ENCODE measurements around the gene SKI. TPM values are rescaled to one million over a fixed set of nuclear protein-coding genes. Genes with fewer than 3 reads are reported as not detected.
A peak's percentile ranks its signal among the peaks of the same experiment; 100 is the strongest.

SKI gene
- total and polyA plus RNA-seq, 2 of the 4 experiments (the other 2 are of a cell fraction) = 2.3 to 20.1 TPM

DNA sequence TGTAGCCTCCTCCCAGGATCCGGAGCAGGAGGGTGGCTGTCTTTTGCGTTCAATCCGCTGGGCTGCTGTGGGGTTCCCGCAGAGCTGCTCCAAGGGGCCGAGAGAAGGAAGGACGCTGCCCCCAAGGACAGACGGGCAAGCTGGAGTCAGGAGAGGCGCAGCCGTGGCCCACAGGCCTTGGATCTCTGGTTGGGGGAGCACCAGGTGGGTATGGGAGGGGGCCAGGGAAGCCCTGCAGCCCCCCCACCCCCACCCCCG is 15.9 kb upstream of the SKI start:
- no peaks in the 10 kb centered on the region for H3K27me3 ChIP-seq (ENCODE audit: control insufficient read depth, insufficient read depth, low read length)
- H3K9ac ChIP-seq (ENCODE audit: low read depth, low read length) = peak overlapping the region; percentile 71
- H3K27ac ChIP-seq (ENCODE audit: insufficient read depth, low read length) = peak overlapping the region; percentile 92
- no TSS peak for BruUV-seq (replicated peaks)
- peak overlapping the region; percentile 98 for H4K91ac ChIP-seq (ENCODE audit: insufficient read depth, low read depth, low read length)
- H2AK5ac ChIP-seq (ENCODE audit: low read depth, low read length) = peak overlapping the region; percentile 93
- peak overlapping the region; percentile 68; the same call in 1 of the 2 replicates for H3K14ac ChIP-seq (replicated peaks; ENCODE audit: low read depth, low read length)
- peaks cover 12% of the 10 kb centered on the region for H3K9me1 ChIP-seq (ENCODE audit: insufficient read depth, low read length)
- dilution Hi-C loops (cut with HindIII; ENCODE audit: low sequenced_read_pairs, unreplicated experiment) = no loop called here
- H2AFZ ChIP-seq (replicated peaks; ENCODE audit: low read length, poor library complexity) = peak overlapping the region; percentile 85
- no peak overlapping the region for H3K56ac ChIP-seq (ENCODE audit: extremely low read depth, insufficient read depth, low read length)
- TF ChIP-seq RCOR1 (IDR thresholded peaks at IDR 0.05; ENCODE audit: insufficient replicate concordance, low read length) (no peak), BHLHE40 (IDR thresholded peaks at IDR 0.05; ENCODE audit: low read depth, low read length) (no peak), POLR2A (IDR thresholded peaks at IDR 0.05; ENCODE audit: low read depth, low read length) (no peak), ELK1 (IDR thresholded peaks at IDR 0.05; ENCODE audit: borderline replicate concordance, low read depth, low read length) (no peak), NFE2L2 (IDR thresholded peaks at IDR 0.05; ENCODE audit: low read depth, low read length) (no peak), MXI1 (IDR thresholded peaks at IDR 0.05; ENCODE audit: borderline replicate concordance, low read depth, low read length) (no peak), MAZ (IDR thresholded peaks at IDR 0.05; ENCODE audit: borderline replicate concordance, low read depth, low read length) (no peak), CEBPB (IDR thresholded peaks at IDR 0.05; ENCODE audit: low read depth, low read length) (no peak), MAFK (IDR thresholded peaks at IDR 0.05; ENCODE audit: low read depth, low read length) (no peak), FOS (IDR thresholded peaks at IDR 0.05; ENCODE audit: low read depth, low read length) (no peak), RAD21 (IDR thresholded peaks at IDR 0.05; ENCODE audit: low read length) (no peak), USF2 (IDR thresholded peaks at IDR 0.05; ENCODE audit: low read depth, low read length) (no peak), CTCF (conservative IDR thresholded peaks at IDR 0.05; ENCODE audit: low read depth, low read length) (no peak), SMC3 (IDR thresholded peaks at IDR 0.05; ENCODE audit: low read depth, low read length) (no peak), CHD1 (IDR thresholded peaks at IDR 0.05; ENCODE audit: low read depth, low read length) (no peak), RFX5 (IDR thresholded peaks at IDR 0.05; ENCODE audit: low read depth, low read length) (no peak)
- ChIA-PET CTCF (no interaction called here), POLR2A (ENCODE audit: unreplicated experiment) (no interaction called here)
- no peaks in the 10 kb centered on the region for H3K36me3 ChIP-seq (ENCODE audit: control insufficient read depth, insufficient read depth, low read length)
- H3K9me3 ChIP-seq (ENCODE audit: control insufficient read depth, insufficient read depth, low read length) = no peaks in the 10 kb centered on the region
- peaks cover 49% of the 10 kb centered on the region for H3K4me1 ChIP-seq (ENCODE audit: control insufficient read depth, insufficient read depth, low read length)
- intact Hi-C loops (cut with micrococcal nuclease) = no loop called here
- H4K20me1 ChIP-seq (ENCODE audit: insufficient read depth, low read length) = no peaks in the 10 kb centered on the region; the same call in 1 of the 2 replicates
- H2AK9ac ChIP-seq (replicated peaks; ENCODE audit: low read depth, low read length, poor library complexity) = peak overlapping the region; percentile 94
- peak overlapping the region; percentile 87 for H2BK5ac ChIP-seq (ENCODE audit: low read depth, low read length, poor library complexity, severe bottlenecking)
- H2BK20ac ChIP-seq (ENCODE audit: low read depth, low read length) = peak overlapping the region; percentile 77
- H2BK15ac ChIP-seq (ENCODE audit: low read depth, low read length) = peak overlapping the region; percentile 91; the same call in 1 of the 3 replicates
- in situ Hi-C loops (cut with MboI; ENCODE audit: low sequenced_read_pairs) = no loop called here
- H3K4ac ChIP-seq (ENCODE audit: low read depth, low read length) = peak overlapping the region; percentile 100
- no peak overlapping the region for H3K4me3 ChIP-seq (ENCODE audit: insufficient read depth, low read depth, low read length)
- ATAC-seq (ENCODE audit: low read depth) = peak; percentile 3
- peak overlapping the region; percentile 91 for H2BK120ac ChIP-seq (ENCODE audit: low read depth, low read length)
- 35% methylated on average over 3 of the region's 10 CpGs; no CpG with 5 or more reads in 1 of the 2 experiments for WGBS, 2 experiments (ENCODE audit: extremely low coverage in 2 of 2, insufficient read length in 1 of 2)
- H4K8ac ChIP-seq (ENCODE audit: low read depth in 2 of 2, low read length in 2 of 2) = peak overlapping the region; percentile 95 to 99
- peaks cover 0 to 24% of the 10 kb centered on the region in 2 experiments; a peak in 3 of 4 replicates for H3K79me1 ChIP-seq (ENCODE audit: low read depth in 1 of 2, low read length in 2 of 2)
- H3K4me2 ChIP-seq (ENCODE audit: low read depth, low read length) = peak overlapping the region; percentile 30; the same call in 1 of the 2 replicates
- H4K5ac ChIP-seq (ENCODE audit: low read depth, low read length) = peak overlapping the region; percentile 94
- H3K23ac ChIP-seq (ENCODE audit: low read depth, low read length) = peak overlapping the region; percentile 23; the same call in 1 of the 2 replicates
- peak; percentile 6 for DNase-seq
- peak overlapping the region; percentile 70; the same call in 1 of the 2 replicates for H3K18ac ChIP-seq (ENCODE audit: low read depth, low read length)
